H9 (cell line): ENCODE data around the gene HSD3B1. TPM values are rescaled to one million over a fixed set of nuclear protein-coding genes. Genes with fewer than 3 reads are reported as not detected.

Source experiments
- DNase-seq: peaks from one replicate; pipeline ENCODE4 v3.0.0-alpha.2; 2017
- H2AFZ ChIP-seq: one replicate; pipeline ENCODE4 v1.6.1; 2013; ENCODE audit warnings: mild to moderate bottlenecking, low read length, control low read depth, moderate library complexity
- H2AK5ac ChIP-seq: 2 replicates; pipeline ENCODE4 v1.6.1; 2013; ENCODE audit warnings: low read length, control low read depth, mixed read lengths; ENCODE audit not compliant: insufficient read length
- H2BK120ac ChIP-seq: one replicate; pipeline ENCODE4 v1.6.1; 2013; ENCODE audit warnings: low read depth, mild to moderate bottlenecking, low read length, control low read depth, inconsistent platforms; ENCODE audit not compliant: poor library complexity, severe bottlenecking
- H2BK12ac ChIP-seq: 2 replicates; pipeline ENCODE4 v1.6.1; 2013; ENCODE audit warnings: low read length, control low read depth, mixed read lengths, low read depth; ENCODE audit not compliant: insufficient read length
- H2BK15ac ChIP-seq: 2 replicates; pipeline ENCODE4 v1.6.1; 2013; ENCODE audit warnings: low read depth, low read length, control low read depth
- H2BK20ac ChIP-seq: one replicate; pipeline ENCODE4 v1.6.1; 2013; ENCODE audit warnings: low read depth, mild to moderate bottlenecking, low read length, control low read depth, inconsistent platforms; ENCODE audit not compliant: poor library complexity, severe bottlenecking
- H2BK5ac ChIP-seq: 2 replicates; pipeline ENCODE4 v1.6.1; 2013; ENCODE audit warnings: low read length, control low read depth, mixed read lengths; ENCODE audit not compliant: insufficient read length
- H3K14ac ChIP-seq: 2 replicates; pipeline ENCODE4 v1.6.1; 2013; ENCODE audit warnings: low read length, control low read depth; ENCODE audit not compliant: insufficient read depth
- H3K18ac ChIP-seq: 2 replicates; pipeline ENCODE4 v1.6.1; 2013; ENCODE audit warnings: low read depth, mild to moderate bottlenecking, mixed read lengths, low read length, control low read depth; ENCODE audit not compliant: insufficient read length
- H3K23ac ChIP-seq: 2 replicates; pipeline ENCODE4 v1.6.1; 2013; ENCODE audit warnings: low read length, control low read depth, mixed read lengths, low read depth; ENCODE audit not compliant: insufficient read length
- H3K23me2 ChIP-seq: 2 replicates; pipeline ENCODE4 v1.6.1; 2013; ENCODE audit warnings: low read depth, mild to moderate bottlenecking, mixed read lengths, low read length, control low read depth; ENCODE audit not compliant: insufficient read length, poor library complexity, severe bottlenecking
- H3K27ac ChIP-seq: 2 replicates; pipeline ENCODE4 v1.5.1; 2013; ENCODE audit warnings: low read length, control low read depth, mixed read lengths, low read depth; ENCODE audit not compliant: insufficient read length
- H3K27me3 ChIP-seq: 2 replicates; pipeline ENCODE4 v1.6.1; 2013; ENCODE audit warnings: low read length, control low read depth, inconsistent platforms; ENCODE audit not compliant: insufficient read depth
- H3K4ac ChIP-seq: 2 replicates; pipeline ENCODE4 v1.6.1; 2013; ENCODE audit warnings: low read depth, mild to moderate bottlenecking, control low read depth, inconsistent platforms, low read length, moderate library complexity
- H3K4me1 ChIP-seq: 2 replicates; pipeline ENCODE4 v1.6.1; 2013; ENCODE audit warnings: low read length, control low read depth, inconsistent platforms; ENCODE audit not compliant: insufficient read depth
- H3K4me2 ChIP-seq: 2 replicates; pipeline ENCODE4 v1.6.1; 2013; ENCODE audit warnings: low read length, control low read depth, mixed read lengths; ENCODE audit not compliant: insufficient read length, insufficient read depth
- H3K56ac ChIP-seq: 2 replicates; pipeline ENCODE4 v1.6.1; 2013; ENCODE audit warnings: low read depth, mild to moderate bottlenecking, mixed read lengths, low read length, control low read depth; ENCODE audit not compliant: insufficient read length
- H3K79me1 ChIP-seq: 2 replicates; pipeline ENCODE4 v1.6.1; 2013; ENCODE audit warnings: low read depth, mild to moderate bottlenecking, moderate library complexity, low read length, control low read depth, inconsistent platforms; ENCODE audit not compliant: insufficient read depth, poor library complexity, severe bottlenecking
- H3K79me2 ChIP-seq: 2 replicates; pipeline ENCODE4 v1.6.1; 2013; ENCODE audit warnings: low read length, control low read depth, inconsistent platforms; ENCODE audit not compliant: insufficient read depth
- H3K9ac ChIP-seq: 2 replicates; pipeline ENCODE4 v1.6.1; 2013; ENCODE audit warnings: low read length, control low read depth, mixed read lengths; ENCODE audit not compliant: insufficient read length; ENCODE audit errors: extremely low read depth
- H3K9me3 ChIP-seq: one replicate; pipeline ENCODE4 v1.6.1; 2013; ENCODE audit warnings: low read depth, low read length, inconsistent platforms; ENCODE audit not compliant: control insufficient read depth
- H3T11ph ChIP-seq: one replicate; pipeline ENCODE4 v1.6.1; 2013; ENCODE audit warnings: mild to moderate bottlenecking, low read length, control low read depth, inconsistent platforms
- H4K20me1 ChIP-seq: one replicate; pipeline ENCODE4 v1.6.1; 2013; ENCODE audit not compliant: control insufficient read depth, insufficient read length, insufficient read depth
- H4K5ac ChIP-seq: 2 replicates; pipeline ENCODE4 v1.6.1; 2013; ENCODE audit warnings: low read depth, mild to moderate bottlenecking, mixed read lengths, low read length, control low read depth; ENCODE audit not compliant: insufficient read length
- H4K8ac ChIP-seq: replicated peaks from 2 replicates; pipeline ENCODE4 v1.6.1; 2013; ENCODE audit warnings: low read length, control low read depth, mixed read lengths, low read depth; ENCODE audit not compliant: insufficient read length
- H4K91ac ChIP-seq: 2 replicates; pipeline ENCODE4 v1.6.1; 2013; ENCODE audit warnings: low read depth, mild to moderate bottlenecking, moderate library complexity, mixed read lengths, low read length, control low read depth; ENCODE audit not compliant: insufficient read length
- H3K27ac Mint-ChIP-seq, 3 experiments: 2 replicates in 2 of 3; 3 replicates in 1 of 3; pipeline ENCODE4 v1.8.0; 2020 to 2021; ENCODE audit warnings: mixed read lengths in 3 of 3, mild to moderate bottlenecking in 1 of 3, moderate library complexity in 1 of 3
- H3K27me3 Mint-ChIP-seq: 2 replicates; pipeline ENCODE4 v1.8.0; 2021; ENCODE audit warnings: low read depth, mild to moderate bottlenecking, moderate library complexity, mixed read lengths
- H3K36me3 Mint-ChIP-seq, 3 experiments: 2 replicates in 2 of 3; 3 replicates in 1 of 3; pipeline ENCODE4 v1.8.0; 2020 to 2021; ENCODE audit warnings: low read depth in 3 of 3, mixed read lengths in 3 of 3; ENCODE audit not compliant: insufficient read depth in 1 of 3
- H3K4me1 Mint-ChIP-seq, 2 experiments: 2 replicates each; pipeline ENCODE4 v1.8.0; 2020; ENCODE audit warnings: mixed read lengths in 2 of 2
- H3K4me3 Mint-ChIP-seq, 2 experiments: 2 replicates in 1 of 2; 3 replicates in 1 of 2; pipeline ENCODE4 v1.8.0; 2020 to 2021; ENCODE audit warnings: mild to moderate bottlenecking in 2 of 2, mixed read lengths in 2 of 2, moderate library complexity in 1 of 2
- H3K9me3 Mint-ChIP-seq, 2 experiments: 2 replicates in 1 of 2; 3 replicates in 1 of 2; pipeline ENCODE4 v1.8.0; 2020; ENCODE audit warnings: mild to moderate bottlenecking in 2 of 2, mixed read lengths in 2 of 2, moderate library complexity in 1 of 2
- WGBS: extraction: QIAGEN DNeasy Blood & Tissue Kit; methylation state at CpG from one replicate; pipeline ENCODE4 v1.1.7; 2013; ENCODE audit warnings: missing lambda C conversion rate, low lambda C conversion rate, mixed read lengths; ENCODE audit not compliant: insufficient read length; ENCODE audit errors: extremely low coverage; 5-methylcytosine and 5-hydroxymethylcytosine counted together
- total RNA-seq: library from RNA; stranded (reverse); gene quantifications from 2 replicates; pipeline ENCODE4 v1.2.1, GENCODE V29; 2021
- TF ChIP-seq, protein P1 (sequence below): fragments of 200-600 bp; sonication (generic); conservative IDR thresholded peaks from 3 replicates; pipeline ENCODE4 v1.8.0; 2021; ENCODE audit warnings: antibody characterized with exemption, mild to moderate bottlenecking

Gene HSD3B1
- total RNA-seq, 1 experiment from 2014 or later: not detected

GRCh38 chr1:119564548-119564947 is 57.5 kb downstream of the HSD3B1 start:
- H3K9me3 Mint-ChIP-seq: no peaks in the 10 kb centered on the region
- no peaks in the 10 kb centered on the region for H3K36me3 Mint-ChIP-seq
- TF ChIP-seq, protein P1, sequence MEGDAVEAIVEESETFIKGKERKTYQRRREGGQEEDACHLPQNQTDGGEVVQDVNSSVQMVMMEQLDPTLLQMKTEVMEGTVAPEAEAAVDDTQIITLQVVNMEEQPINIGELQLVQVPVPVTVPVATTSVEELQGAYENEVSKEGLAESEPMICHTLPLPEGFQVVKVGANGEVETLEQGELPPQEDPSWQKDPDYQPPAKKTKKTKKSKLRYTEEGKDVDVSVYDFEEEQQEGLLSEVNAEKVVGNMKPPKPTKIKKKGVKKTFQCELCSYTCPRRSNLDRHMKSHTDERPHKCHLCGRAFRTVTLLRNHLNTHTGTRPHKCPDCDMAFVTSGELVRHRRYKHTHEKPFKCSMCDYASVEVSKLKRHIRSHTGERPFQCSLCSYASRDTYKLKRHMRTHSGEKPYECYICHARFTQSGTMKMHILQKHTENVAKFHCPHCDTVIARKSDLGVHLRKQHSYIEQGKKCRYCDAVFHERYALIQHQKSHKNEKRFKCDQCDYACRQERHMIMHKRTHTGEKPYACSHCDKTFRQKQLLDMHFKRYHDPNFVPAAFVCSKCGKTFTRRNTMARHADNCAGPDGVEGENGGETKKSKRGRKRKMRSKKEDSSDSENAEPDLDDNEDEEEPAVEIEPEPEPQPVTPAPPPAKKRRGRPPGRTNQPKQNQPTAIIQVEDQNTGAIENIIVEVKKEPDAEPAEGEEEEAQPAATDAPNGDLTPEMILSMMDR: no peak
- Histone ChIP-seq H2BK5ac (no peak overlapping the region), H3K4me1 (no peaks in the 10 kb centered on the region), H3K14ac (no peak overlapping the region), H3K4ac (no peak overlapping the region), H3K23me2 (no peaks in the 10 kb centered on the region), H2BK15ac (no peak overlapping the region), H3K23ac (no peak overlapping the region), H3K79me2 (no peaks in the 10 kb centered on the region), H4K20me1 (no peaks in the 10 kb centered on the region), H2AFZ (no peak overlapping the region), H3T11ph (no peak overlapping the region), H3K56ac (no peak overlapping the region), H2BK12ac (no peak overlapping the region), H2BK120ac (no peak overlapping the region), H2AK5ac (no peak overlapping the region), H3K18ac (no peak overlapping the region), H3K27ac (no peak overlapping the region), H4K5ac (no peak overlapping the region), H2BK20ac (no peak overlapping the region), H3K79me1 (no peaks in the 10 kb centered on the region), H3K4me2 (no peak overlapping the region), H4K91ac (no peak overlapping the region), H3K9me3 (no peaks in the 10 kb centered on the region), H4K8ac (no peak overlapping the region), H3K9ac (no peak overlapping the region), H3K27me3 (no peaks in the 10 kb centered on the region)
- H3K4me1 Mint-ChIP-seq: peaks cover 2 to 4% of the 10 kb centered on the region in 2 experiments
- DNase-seq: no peak
- H3K27ac Mint-ChIP-seq: no peak overlapping the region
- H3K27me3 Mint-ChIP-seq: peaks cover 18% of the 10 kb centered on the region
- no peak overlapping the region for H3K4me3 Mint-ChIP-seq
- WGBS: 100% methylated on average over 1 of the region's 3 CpGs

Other genes with a start within 250 kb of the HSD3B1 start
- gene HAO2, start 138.4 kb upstream of the HSD3B1 start, total RNA-seq: 0.13 and 0.61 TPM in 2 replicates
- gene HSD3B2, start 92.1 kb upstream of the HSD3B1 start, total RNA-seq: not detected in 2 replicates
- 17.4 and 17.9 TPM in 2 replicates for gene ZNF697, start 141.1 kb downstream of the HSD3B1 start, total RNA-seq
- gene PHGDH, start 204.7 kb downstream of the HSD3B1 start, total RNA-seq: 458 and 485 TPM in 2 replicates